GM19025 (cell line): ENCODE measurements around the gene SNED1.
"Not testable (repeated sequence)": the region's sequence is repeated elsewhere in the genome, so short reads cannot be mapped to it uniquely, and the experiment has no call there.

ENCODE experiments used
- ATAC-seq: cut with Tn5 transposase; IDR thresholded peaks from one replicate; pipeline ENCODE4 v1.9.1; 2021; ENCODE audit warnings: mild to moderate bottlenecking, low read depth, moderate library complexity; ENCODE audit not compliant: unreplicated experiment

Gene SNED1

GRCh38 chr2:240972201-240972600, 26.2 kb upstream of the SNED1 start:
- ATAC-seq, result no peak

GRCh38 chr2:240972636-240973521, 25.5 kb upstream of the SNED1 start:
- ATAC-seq, result no peak

- no peak for ATAC-seq
Observed at GRCh38 chr2:240974771-240975572, 23.4 kb upstream of the SNED1 start.

- not testable (repeated sequence) for ATAC-seq
Observed at GRCh38 chr2:240975903-240976302, 22.5 kb upstream of the SNED1 start.

GRCh38 chr2:240981280-240981679, 17.1 kb upstream of the SNED1 start:
- no peak for ATAC-seq

- no peak for ATAC-seq
Observed at GRCh38 chr2:240981871-240982800, 16.3 kb upstream of the SNED1 start.

GRCh38 chr2:240982821-240983281, 15.6 kb upstream of the SNED1 start:
- no peak for ATAC-seq

- no peak for ATAC-seq
Observed at GRCh38 chr2:240983361-240983995, 14.9 kb upstream of the SNED1 start.

GRCh38 chr2:240983996-240984498, 14.4 kb upstream of the SNED1 start:
- ATAC-seq, result no peak

GRCh38 chr2:240985881-240986786, 12.3 kb upstream of the SNED1 start:
- ATAC-seq, result no peak

- no peak for ATAC-seq
Observed at GRCh38 chr2:240986787-240987411, 11.5 kb upstream of the SNED1 start.

GRCh38 chr2:240987588-240987987, 10.8 kb upstream of the SNED1 start:
- no peak for ATAC-seq

GRCh38 chr2:240988146-240988545, 10.3 kb upstream of the SNED1 start:
- ATAC-seq, result no peak

- ATAC-seq, result no peak
Observed at GRCh38 chr2:240988571-240989271, 9.7 kb upstream of the SNED1 start.

GRCh38 chr2:240989451-240990265, 8.8 kb upstream of the SNED1 start:
- no peak for ATAC-seq

GRCh38 chr2:240990266-240990529, 8.2 kb upstream of the SNED1 start:
- ATAC-seq, result no peak

- ATAC-seq, result no peak
Observed at GRCh38 chr2:240990726-240991377, 7.6 kb upstream of the SNED1 start.
